NCI-H2081 (cell line): ENCODE measurements around the gene KCNK15.

Source experiments
- DNase-seq, 2 experiments: peaks; one replicate each; lab custom pipeline; 2025; lab: John Stamatoyannopoulos, UW

KCNK15 gene

DNA sequence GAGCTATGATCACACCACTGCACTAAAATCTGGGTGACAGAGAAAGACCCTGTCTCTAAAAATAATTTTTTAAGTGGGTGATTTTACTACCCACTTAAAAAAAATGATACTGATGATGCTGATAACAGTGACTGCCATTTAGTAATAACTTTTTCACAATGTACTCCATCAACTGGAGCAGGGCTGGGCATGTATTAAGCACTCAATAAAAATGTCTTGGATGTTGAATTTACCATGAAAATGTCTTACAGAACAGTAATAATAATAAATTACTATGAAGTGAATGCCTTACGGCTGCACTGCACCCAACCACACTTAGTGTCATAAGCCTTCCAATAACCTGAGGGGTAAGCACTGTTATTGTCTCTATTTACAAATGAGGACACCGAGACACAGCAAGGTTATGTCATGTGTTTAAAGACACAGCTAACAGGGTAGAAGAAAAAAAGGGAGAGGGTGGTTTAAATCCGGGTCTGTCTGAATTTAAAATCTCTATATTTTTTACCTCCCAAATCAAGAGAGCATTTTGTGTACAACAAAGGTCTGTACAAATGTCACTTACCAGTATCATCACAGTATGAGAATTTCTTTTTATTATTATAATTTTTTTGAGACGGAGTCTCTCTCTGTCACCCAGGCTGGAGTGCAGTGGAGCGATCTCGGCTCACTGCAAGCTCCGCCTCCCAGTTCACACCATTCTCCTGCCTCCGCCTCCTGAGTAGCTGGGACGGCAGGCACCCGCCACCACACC, 43.2 kb downstream of the KCNK15 start:
- no peak for DNase-seq

DNA sequence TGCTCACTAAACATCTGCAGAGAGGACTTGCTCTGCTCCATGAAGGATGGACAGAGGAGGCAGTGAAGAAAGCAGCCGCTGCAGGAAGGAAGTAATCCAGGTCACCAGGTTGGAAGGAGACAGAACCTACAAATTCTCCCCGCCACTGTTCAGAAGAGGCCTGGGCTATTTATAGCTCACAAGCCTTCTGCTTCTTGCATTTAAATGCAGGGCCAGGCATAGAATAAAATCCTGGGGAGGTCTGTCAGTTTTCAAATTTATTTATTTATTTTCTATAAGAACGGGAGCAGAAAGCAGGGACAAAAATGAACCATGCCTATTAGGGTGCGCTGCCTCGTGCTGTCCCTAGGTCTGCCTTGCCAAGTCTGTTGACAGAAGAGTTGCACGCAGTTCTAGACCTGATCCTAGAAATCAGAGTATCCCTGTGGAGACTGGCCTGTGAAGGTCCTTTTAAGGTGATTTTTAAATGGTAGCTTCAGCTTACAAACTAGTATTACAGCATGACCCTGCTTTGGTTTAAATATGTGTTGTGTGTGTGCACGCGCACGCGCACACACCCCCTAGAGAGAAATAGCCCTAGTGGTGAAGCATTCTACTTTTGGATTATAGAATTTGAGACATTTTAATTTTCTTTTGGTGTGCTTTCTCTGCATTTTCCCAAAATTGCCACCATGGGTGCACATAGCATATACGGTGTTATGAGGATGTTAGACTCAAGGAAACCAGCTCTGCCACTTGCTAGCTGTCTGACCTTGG, 45.2 kb downstream of the KCNK15 start:
- DNase-seq: no peak

DNA sequence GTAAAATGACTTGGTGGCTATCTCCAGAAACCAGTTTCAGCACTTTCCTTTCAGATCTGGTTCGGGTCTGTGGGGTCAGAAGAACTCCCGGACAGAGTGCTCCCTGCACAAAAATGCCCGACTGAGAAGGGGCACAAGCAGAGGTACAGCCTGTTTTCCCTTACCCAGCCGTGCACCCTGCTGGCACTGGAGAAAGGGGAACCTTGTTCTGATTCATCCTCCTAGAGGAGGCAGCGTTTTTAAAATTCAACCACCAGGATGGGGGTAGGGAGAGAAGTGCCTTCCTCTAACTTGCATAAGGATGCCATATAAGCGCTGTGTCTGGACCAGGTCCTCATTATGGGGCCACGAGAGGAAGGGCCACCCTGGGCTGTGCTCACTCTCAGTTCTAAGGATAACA, 47.1 kb downstream of the KCNK15 start:
- DNase-seq: no peak

DNA sequence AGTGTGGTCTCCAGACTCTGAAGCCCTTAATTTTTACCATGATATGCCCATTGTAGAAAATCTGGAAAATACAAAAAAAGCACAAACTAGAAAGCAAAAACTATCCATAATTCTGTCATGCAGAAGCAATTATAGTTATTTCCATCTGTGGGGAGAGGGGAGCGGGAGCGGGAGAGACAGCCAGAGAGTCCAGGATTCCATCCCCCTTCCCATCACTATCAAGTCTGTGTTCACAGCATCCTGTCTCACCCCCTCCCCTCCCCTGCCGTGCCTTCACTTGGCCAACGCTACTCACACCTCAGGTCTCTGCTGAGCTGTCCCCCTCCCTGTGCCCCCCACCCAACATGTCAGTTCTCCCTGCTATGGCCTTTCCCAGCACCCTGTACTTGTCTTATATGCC, 50.2 kb downstream of the KCNK15 start:
- DNase-seq: no peak

DNA sequence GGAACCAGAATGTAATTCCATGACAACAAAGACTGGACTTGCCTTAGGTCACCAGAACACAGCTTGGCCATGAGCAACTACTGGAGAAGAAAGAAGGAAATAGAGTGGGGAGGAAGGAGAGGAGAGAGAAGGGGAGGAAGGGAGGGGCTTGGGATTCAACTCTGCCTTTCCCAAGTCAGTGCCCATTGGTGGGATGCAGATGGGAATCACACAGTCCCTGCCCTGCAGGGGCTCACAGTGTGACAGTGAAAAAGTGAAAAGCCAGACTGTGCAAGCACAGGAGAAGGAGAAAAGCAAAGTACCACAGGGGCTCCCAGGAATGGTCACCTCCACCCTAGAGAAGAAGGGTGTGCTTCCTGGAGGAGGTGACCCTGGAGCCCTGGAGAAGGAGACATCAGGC, 50.6 kb downstream of the KCNK15 start:
- no peak for DNase-seq

DNA sequence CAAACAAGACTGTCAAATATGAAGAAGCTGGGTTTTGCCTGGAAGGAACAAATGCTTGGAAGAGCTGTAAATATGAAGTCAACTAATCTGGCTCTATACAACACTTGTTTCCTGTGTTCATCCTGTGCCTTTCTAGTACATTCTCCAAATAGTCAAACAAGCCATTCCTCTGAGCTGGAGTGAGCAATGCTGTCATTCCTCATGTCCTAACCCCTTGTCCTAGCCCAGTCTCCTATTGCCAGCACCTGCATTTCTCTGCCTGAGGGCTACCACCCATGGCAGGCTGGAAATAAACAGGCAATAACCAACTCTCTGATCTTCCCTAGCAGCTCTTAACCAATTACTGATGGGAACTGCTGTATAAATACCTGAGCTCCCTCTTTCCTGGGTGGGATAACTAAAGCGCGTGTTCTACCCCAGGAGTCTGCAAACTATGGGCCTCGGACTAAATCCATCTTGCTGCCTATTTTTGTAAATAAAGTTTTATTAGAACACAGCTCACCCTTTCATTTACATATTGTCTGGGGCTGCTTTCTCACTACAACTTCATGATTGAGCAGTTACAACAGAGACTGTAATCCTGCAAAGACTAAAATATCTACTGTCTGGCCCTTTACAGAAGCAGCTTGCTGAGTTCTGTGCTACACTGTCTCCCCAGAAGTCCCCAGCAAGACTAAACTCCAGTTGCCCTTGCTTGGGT, 51.2 kb downstream of the KCNK15 start:
- DNase-seq: no peak

DNA sequence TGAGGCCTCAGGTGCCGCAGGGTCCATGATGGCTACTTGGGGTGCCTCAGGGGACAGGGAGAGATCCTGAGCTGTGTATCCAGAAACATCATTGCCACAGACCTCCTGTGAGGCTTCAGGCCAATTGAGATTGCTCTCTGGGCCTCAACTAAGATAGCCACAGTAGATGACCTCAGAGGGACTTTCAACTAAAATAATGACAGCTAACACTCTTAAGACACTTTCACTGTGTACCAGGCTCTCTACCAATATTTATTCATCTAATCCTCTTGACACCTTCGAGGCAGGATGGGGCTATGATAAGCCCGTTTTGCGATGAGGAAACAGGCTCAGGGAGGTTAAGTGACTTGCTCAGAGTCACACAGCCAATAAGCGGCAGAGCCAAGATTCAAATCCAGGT, 54.0 kb downstream of the KCNK15 start:
- no peak for DNase-seq

DNA sequence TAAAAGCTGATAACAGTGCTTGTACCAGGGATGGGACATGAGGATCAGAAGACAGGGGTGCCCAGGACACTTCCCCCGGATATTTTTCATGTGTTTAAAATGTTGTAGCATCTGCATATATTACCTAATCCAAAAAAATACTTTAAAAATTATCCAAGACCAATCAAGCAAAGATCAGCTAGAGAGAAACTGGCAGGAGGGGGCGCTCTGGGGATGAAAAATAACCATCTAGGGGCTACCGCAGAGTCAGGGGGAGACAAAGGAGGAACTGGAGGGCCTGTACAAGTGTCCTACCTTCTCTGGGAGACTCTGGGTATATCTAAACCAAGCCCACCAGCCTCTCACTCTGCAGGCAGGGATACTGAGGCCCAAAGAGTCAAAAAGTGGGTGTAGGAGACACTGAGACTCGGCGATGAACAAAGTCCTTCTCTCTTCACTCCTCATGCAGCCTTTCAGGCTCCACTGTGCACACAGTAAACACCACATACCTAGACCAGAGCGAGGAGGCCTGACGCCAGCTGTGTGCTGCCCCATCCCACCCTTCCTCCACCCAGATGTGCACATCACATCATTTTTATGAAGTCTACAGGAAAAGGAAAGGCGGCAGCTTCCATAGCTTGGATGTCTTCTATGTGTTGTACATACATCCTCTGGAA, 54.9 kb downstream of the KCNK15 start:
- no peak for DNase-seq
